ENCODE data around the gene REEP5. TPM values are rescaled to one million over a fixed set of nuclear protein-coding genes. Genes with fewer than 3 reads are reported as not detected.

The REEP5 gene
- total and polyA plus RNA-seq, 2 of the 13 experiments (the other 11 are each of a cell fraction or from before 2014, with no cell fraction given), result 49.4 to 239 TPM

DNA sequence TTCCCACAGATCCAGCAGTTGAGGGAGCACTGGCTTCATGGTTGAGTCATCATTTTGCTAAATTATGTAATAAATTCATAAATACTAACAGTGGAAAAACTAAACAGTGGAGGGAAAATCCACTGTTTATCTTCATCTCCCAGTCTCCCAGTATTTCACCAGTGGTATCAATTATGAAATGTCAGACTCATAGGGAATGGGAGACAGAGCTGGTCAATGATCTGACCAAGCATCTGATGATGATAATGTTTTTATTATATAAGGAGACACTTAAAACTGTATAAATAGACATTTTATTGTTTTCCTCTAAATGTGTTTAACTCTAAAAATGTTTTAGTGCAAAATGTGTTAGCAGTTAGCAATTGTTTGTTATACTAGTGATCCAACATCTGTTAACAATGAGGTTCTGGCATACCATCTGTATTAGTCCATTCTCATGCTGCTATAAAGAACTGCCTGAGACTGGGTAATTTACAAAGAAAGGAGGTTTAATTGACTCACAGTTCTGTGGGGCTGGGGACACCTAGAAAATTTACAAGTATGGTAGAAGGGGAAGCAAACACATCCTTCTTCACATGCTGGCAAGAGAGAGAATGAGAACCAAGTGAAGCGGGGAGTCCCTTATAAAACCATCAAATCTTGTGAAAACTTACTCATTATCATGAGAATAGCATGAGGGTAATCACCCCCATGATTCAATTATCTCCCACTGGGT, 11.8 kb upstream of the REEP5 start:
- ATAC-seq (no peak), DNase-seq (ENCODE audit: low spot score) (no peak), FAIRE-seq (no peak)
- H3K79me2 ChIP-seq (ENCODE audit: insufficient read depth, low read length), result no peaks in the 10 kb centered on the region
- H3K4me1 ChIP-seq (ENCODE audit: insufficient read depth, low read length), result no peaks in the 10 kb centered on the region
- H3K27ac ChIP-seq (ENCODE audit: extremely low read length, insufficient read depth, low read length), result no peak overlapping the region
- no peak overlapping the region for H3K9ac ChIP-seq (ENCODE audit: insufficient read depth, low read depth, low read length)
- H3K27me3 ChIP-seq (ENCODE audit: control insufficient read depth in 1 of 2, insufficient read depth in 2 of 2, low read length in 2 of 2), result no peaks in the 10 kb centered on the region
- CTCF ChIA-PET (ENCODE audit: low intra/inter-chr PET ratio, low total read pairs), result no interaction called here
- in situ Hi-C loops (cut with HindIII; ENCODE audit: extremely low pct_ligation_motif_present, low pct_unique_long_range_greater_than_20kb), result no loop called here
- no peak overlapping the region for H3K4me3 ChIP-seq (replicated peaks in 1 of 3; ENCODE audit: insufficient read depth in 1 of 3, low read depth in 2 of 3, low read length in 3 of 3)
- H3K4me2 ChIP-seq (ENCODE audit: low read depth, low read length), result no peak overlapping the region
- WGBS (ENCODE audit: low lambda C conversion rate), result 94% methylated on average over 1 of the region's 1 CpG
- TF ChIP-seq TCF7 (IDR thresholded peaks at IDR 0.05; ENCODE audit: low read depth) (no peak), KLF15 (CRISPR knock-in tag; IDR thresholded peaks at IDR 0.05; ENCODE audit: borderline replicate concordance) (no peak), NFE2L1 (CRISPR knock-in tag; IDR thresholded peaks at IDR 0.05; ENCODE audit: borderline replicate concordance) (no peak), JARID2 (CRISPR knock-in tag; IDR thresholded peaks at IDR 0.05; ENCODE audit: insufficient replicate concordance) (no peak), NFRKB (IDR thresholded peaks at IDR 0.05) (no peak), ZBTB1 (CRISPR knock-in tag; IDR thresholded peaks at IDR 0.05; ENCODE audit: borderline replicate concordance) (no peak), NONO (IDR thresholded peaks at IDR 0.05) (no peak), NONO (CRISPR knock-in tag; conservative IDR thresholded peaks at IDR 0.05) (no peak), SKI (IDR thresholded peaks at IDR 0.05; ENCODE audit: partially characterized antibody) (no peak)
- TF ChIP-seq, protein P1, sequence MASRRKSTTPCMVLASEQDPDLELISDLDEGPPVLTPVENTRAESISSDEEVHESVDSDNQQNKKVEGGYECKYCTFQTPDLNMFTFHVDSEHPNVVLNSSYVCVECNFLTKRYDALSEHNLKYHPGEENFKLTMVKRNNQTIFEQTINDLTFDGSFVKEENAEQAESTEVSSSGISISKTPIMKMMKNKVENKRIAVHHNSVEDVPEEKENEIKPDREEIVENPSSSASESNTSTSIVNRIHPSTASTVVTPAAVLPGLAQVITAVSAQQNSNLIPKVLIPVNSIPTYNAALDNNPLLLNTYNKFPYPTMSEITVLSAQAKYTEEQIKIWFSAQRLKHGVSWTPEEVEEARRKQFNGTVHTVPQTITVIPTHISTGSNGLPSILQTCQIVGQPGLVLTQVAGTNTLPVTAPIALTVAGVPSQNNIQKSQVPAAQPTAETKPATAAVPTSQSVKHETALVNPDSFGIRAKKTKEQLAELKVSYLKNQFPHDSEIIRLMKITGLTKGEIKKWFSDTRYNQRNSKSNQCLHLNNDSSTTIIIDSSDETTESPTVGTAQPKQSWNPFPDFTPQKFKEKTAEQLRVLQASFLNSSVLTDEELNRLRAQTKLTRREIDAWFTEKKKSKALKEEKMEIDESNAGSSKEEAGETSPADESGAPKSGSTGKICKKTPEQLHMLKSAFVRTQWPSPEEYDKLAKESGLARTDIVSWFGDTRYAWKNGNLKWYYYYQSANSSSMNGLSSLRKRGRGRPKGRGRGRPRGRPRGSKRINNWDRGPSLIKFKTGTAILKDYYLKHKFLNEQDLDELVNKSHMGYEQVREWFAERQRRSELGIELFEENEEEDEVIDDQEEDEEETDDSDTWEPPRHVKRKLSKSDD (CRISPR knock-in tag; IDR thresholded peaks at IDR 0.05; ENCODE audit: low read depth), result no peak
- no TSS peak for BruUV-seq (replicated peaks)
- no peak overlapping the region for H2AFZ ChIP-seq (ENCODE audit: low read length)
- H4K20me1 ChIP-seq (ENCODE audit: insufficient read depth, low read length), result no peaks in the 10 kb centered on the region
- H3K9me3 ChIP-seq (ENCODE audit: low read length), result no peaks in the 10 kb centered on the region
- intact Hi-C loops (cut with micrococcal nuclease; ENCODE audit: unreplicated experiment), result no loop called here
- H3K36me3 ChIP-seq (replicated peaks in 1 of 2; ENCODE audit: control insufficient read depth in 1 of 2, insufficient read depth in 2 of 2, low read length in 2 of 2), result no peaks in the 10 kb centered on the region
- POLR2A ChIA-PET, result no interaction called here
